CD4-positive, alpha-beta memory T cell (primary cell): ENCODE data around the gene PPFIA4. TPM values are rescaled to one million over a fixed set of nuclear protein-coding genes. Genes with fewer than 3 reads are reported as not detected.

ENCODE experiments used
- CTCF ChIA-PET: fragments of 350-600 bp; sonication (Branson Sonifier 250); formaldehyde crosslinking; loops from one replicate; lab custom pipeline; 2021; ENCODE audit warnings: inconsistent platforms; ENCODE audit not compliant: partially characterized antibody; lab: Charles Lee
- POLR2A ChIA-PET: fragments of 350-600 bp; sonication (Branson Sonifier 250); formaldehyde crosslinking; loops from one replicate; lab custom pipeline; 2021; ENCODE audit not compliant: partially characterized antibody; lab: Charles Lee
- DNase-seq, 5 donors: peaks; one replicate each; pipeline versions ENCODE4 v3.0.0 to v3.0.0-alpha.2; 2020 to 2022; ENCODE audit warnings: mixed read lengths in 1 of 5
- H3K27ac ChIP-seq: one replicate; pipeline ENCODE4 v1.7.0; 2013; ENCODE audit warnings: low read depth, low read length
- H3K27me3 ChIP-seq: 2 replicates; pipeline ENCODE4 v1.7.0; 2013; ENCODE audit warnings: mild to moderate bottlenecking, low read length, moderate library complexity; ENCODE audit not compliant: insufficient read depth
- H3K36me3 ChIP-seq: 2 replicates; pipeline ENCODE4 v1.7.0; 2013; ENCODE audit warnings: mild to moderate bottlenecking, low read length, moderate library complexity; ENCODE audit not compliant: insufficient read depth
- H3K4me1 ChIP-seq: 2 replicates; pipeline ENCODE4 v1.7.0; 2013; ENCODE audit warnings: mild to moderate bottlenecking, low read length, moderate library complexity; ENCODE audit not compliant: insufficient read depth
- H3K4me3 ChIP-seq, 2 donors: one replicate each; pipeline ENCODE4 v1.7.0; 2013; ENCODE audit warnings: low read length in 2 of 2, mild to moderate bottlenecking in 1 of 2
- H3K9me3 ChIP-seq, 2 donors: one replicate each; pipeline ENCODE4 v1.7.0; 2013; ENCODE audit warnings: low read length in 2 of 2, control low read depth in 1 of 2; ENCODE audit not compliant: control insufficient read depth in 1 of 2
- H3K27ac Mint-ChIP-seq, 7 donors: one replicate each; pipeline ENCODE4 v1.8.0; 2020 to 2021; ENCODE audit warnings: mixed read lengths in 7 of 7, mild to moderate bottlenecking in 6 of 7, inconsistent platforms in 3 of 7, moderate library complexity in 3 of 7
- H3K27me3 Mint-ChIP-seq, 2 donors: one replicate each; pipeline ENCODE4 v1.8.0; 2020 to 2021; ENCODE audit warnings: mixed read lengths in 2 of 2
- H3K36me3 Mint-ChIP-seq, 2 donors: one replicate each; pipeline ENCODE4 v1.8.0; 2020 to 2021; ENCODE audit warnings: mixed read lengths in 2 of 2, inconsistent platforms in 1 of 2, mild to moderate bottlenecking in 1 of 2
- H3K4me1 Mint-ChIP-seq, 4 donors: one replicate each; pipeline ENCODE4 v1.8.0; 2020 to 2021; ENCODE audit warnings: mixed read lengths in 4 of 4, mild to moderate bottlenecking in 1 of 4
- H3K4me3 Mint-ChIP-seq, 8 donors: one replicate each; pipeline ENCODE4 v1.8.0; 2020 to 2021; ENCODE audit warnings: mixed read lengths in 8 of 8, mild to moderate bottlenecking in 7 of 8, moderate library complexity in 6 of 8, inconsistent platforms in 3 of 8
- H3K9me3 Mint-ChIP-seq, 8 donors: one replicate each; pipeline ENCODE4 v1.8.0; 2020 to 2021; ENCODE audit warnings: mixed read lengths in 8 of 8, mild to moderate bottlenecking in 5 of 8, inconsistent platforms in 3 of 8, moderate library complexity in 1 of 8
- intact Hi-C: fragments of 100-400 bp; cut with micrococcal nuclease; formaldehyde crosslinking; loops from one replicate; pipeline ENCODE4 v1.15.1; 2023
- polyA plus RNA-seq, 2 donors: library from polyadenylated mRNA; unstranded; fragments of 300-500 nt; fragmentation: Illumina TruSeq; gene quantifications; one replicate each; pipeline ENCODE4 v1.2.3, GENCODE V29; 2021
- total RNA-seq, 2 experiments: library from RNA; stranded (reverse); gene quantifications; one replicate each; pipeline ENCODE4 v1.2.3, GENCODE V29; 2021

The PPFIA4 gene
- total and polyA plus RNA-seq, 4 experiments from 2014 or later, result 1.4 to 1.5 TPM; not detected in 2

DNA sequence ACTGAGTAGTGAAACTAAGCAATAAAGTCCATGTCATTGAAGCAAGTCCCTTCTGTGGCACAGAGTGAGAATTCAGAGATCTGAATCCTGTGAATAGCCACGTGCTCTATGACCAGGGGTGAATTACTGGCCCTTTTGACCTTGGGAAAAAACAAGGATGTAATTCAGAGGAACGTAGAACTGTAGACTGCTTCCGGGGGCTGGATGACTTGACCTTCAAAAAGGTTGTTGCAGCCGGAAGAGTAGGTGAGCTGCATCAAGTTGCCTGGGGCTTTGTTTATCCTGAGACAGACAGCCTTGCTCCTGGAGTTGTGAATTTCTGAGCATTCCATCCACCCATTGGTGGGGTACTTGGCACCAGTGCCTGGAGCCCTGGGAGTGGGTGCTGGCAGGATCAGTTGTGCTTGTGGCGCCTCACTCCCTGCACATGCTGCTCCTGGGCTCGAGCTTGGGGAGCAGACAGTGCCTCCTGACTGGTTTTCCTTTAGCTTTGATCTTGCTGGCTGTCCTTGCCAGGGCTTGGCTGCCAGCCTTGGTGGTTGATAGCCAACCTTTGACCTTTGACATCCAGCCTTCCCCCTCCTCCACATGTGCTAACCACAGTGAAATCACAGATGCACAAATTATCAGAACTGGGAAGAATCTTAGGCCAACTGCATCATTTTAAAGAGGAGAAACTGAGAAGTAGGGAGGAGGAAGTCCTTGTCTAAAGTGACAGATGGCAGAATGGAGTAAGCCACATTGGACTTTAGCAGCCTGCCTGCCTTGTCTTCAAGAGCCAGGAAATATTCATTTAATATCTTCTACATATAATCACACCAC is 75.7 kb downstream of the PPFIA4 start:
- peaks cover 0 to 16% (median 7%) of the 10 kb centered on the region in 8 donors for H3K9me3 Mint-ChIP-seq
- no peak for DNase-seq
- no peaks in the 10 kb centered on the region for H3K9me3 ChIP-seq
- H3K4me3 ChIP-seq, result no peak overlapping the region
- H3K27ac Mint-ChIP-seq, result no peak overlapping the region
- ChIA-PET POLR2A (no interaction called here), CTCF (interaction anchor here (1.3 to 1.6 kb wide), 2 partner anchors 8 to 46 kb away, joined by 3 read pairs; no protein-coding TSS in a partner anchor)
- H3K4me1 ChIP-seq, result no peaks in the 10 kb centered on the region
- H3K4me3 Mint-ChIP-seq, result no peak overlapping the region
- H3K27me3 Mint-ChIP-seq, result peaks cover 14% of the 10 kb centered on the region in 2 donors
- no peaks in the 10 kb centered on the region for H3K4me1 Mint-ChIP-seq
- H3K36me3 Mint-ChIP-seq, result no peaks in the 10 kb centered on the region
- no peaks in the 10 kb centered on the region for H3K36me3 ChIP-seq
- intact Hi-C loops, result no loop called here
- no peak overlapping the region for H3K27ac ChIP-seq
- H3K27me3 ChIP-seq, result no peaks in the 10 kb centered on the region

DNA sequence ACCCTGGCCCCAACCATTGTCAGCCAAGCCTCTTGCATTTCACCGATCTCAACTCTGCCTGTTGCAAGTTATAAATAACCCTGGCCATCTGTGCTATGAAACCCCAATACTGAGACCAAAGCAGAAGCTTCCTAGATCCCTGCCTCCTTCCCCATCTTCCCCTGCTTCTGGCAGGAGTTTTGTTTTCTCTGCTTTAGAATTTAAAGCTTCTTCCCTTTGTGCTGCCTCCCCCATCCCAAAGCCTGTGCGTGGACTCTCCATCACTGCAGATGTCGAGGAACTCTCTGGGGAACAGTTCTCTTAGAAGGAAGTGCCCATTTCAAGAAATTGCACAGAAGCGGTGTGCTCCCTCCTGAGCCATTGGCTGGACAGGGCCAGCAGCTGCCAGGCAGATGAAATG is 76.9 kb downstream of the PPFIA4 start:
- Histone ChIP-seq H3K9me3 (no peaks in the 10 kb centered on the region), H3K36me3 (no peaks in the 10 kb centered on the region), H3K27me3 (peaks cover 7% of the 10 kb centered on the region), H3K4me1 (no peaks in the 10 kb centered on the region), H3K4me3 (no peak overlapping the region), H3K27ac (no peak overlapping the region)
- POLR2A ChIA-PET, result no interaction called here
- peaks cover 0 to 11% (median 5%) of the 10 kb centered on the region in 8 donors for H3K9me3 Mint-ChIP-seq
- intact Hi-C loops, result no loop called here
- H3K4me3 Mint-ChIP-seq, result no peak overlapping the region
- peaks cover 20 to 24% of the 10 kb centered on the region in 2 donors for H3K27me3 Mint-ChIP-seq
- CTCF ChIA-PET, result interaction anchor here (1.3 kb wide), 1 partner anchor 9 kb away, joined by 3 read pairs; no protein-coding TSS in a partner anchor
- no peak overlapping the region for H3K27ac Mint-ChIP-seq
- H3K4me1 Mint-ChIP-seq, result no peaks in the 10 kb centered on the region
- H3K36me3 Mint-ChIP-seq, result no peaks in the 10 kb centered on the region
- no peak for DNase-seq

DNA sequence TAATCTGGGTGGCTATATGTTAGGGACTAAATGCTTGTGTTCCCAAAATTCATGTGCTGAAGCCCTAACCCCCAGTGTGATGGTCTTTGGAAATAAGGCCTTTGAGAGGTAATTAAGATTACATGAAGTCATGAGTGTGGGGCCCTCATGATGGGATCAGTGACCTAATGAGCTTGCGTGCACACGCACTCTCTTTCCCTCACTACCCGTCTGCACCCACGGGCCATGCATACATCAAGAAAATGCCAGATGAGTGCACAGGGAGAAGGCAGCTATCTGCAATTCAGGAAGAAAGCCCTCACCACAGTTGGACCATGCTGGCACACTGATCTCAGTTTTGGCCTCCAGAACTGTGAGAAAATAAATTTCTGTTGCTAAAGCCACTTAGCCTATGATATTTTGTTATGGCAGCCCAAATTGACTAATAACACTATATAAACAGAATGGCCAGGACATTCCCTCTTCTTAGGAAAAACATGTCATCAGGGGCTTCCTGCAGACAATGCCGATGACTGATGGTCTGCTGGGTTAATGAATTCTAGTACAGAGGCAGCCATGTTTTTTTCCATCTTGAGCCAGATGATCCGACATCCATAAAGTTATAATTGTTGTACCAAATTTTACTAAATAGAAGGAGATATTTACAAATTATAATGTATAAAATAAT is 77.7 kb downstream of the PPFIA4 start:
- DNase-seq, result no peak
- H3K9me3 ChIP-seq, result no peaks in the 10 kb centered on the region
- peaks cover 10% of the 10 kb centered on the region for H3K27me3 ChIP-seq
- no peaks in the 10 kb centered on the region for H3K4me1 Mint-ChIP-seq
- no peaks in the 10 kb centered on the region for H3K4me1 ChIP-seq
- H3K4me3 Mint-ChIP-seq, result no peak overlapping the region
- no peak overlapping the region for H3K27ac ChIP-seq
- no peaks in the 10 kb centered on the region for H3K36me3 ChIP-seq
- peaks cover 0 to 11% (median 5%) of the 10 kb centered on the region in 8 donors for H3K9me3 Mint-ChIP-seq
- peaks cover 26 to 29% of the 10 kb centered on the region in 2 donors for H3K27me3 Mint-ChIP-seq
- no peak overlapping the region for H3K27ac Mint-ChIP-seq
- H3K4me3 ChIP-seq, result no peak overlapping the region
- intact Hi-C loops, result no loop called here
- ChIA-PET CTCF (no interaction called here), POLR2A (no interaction called here)
- H3K36me3 Mint-ChIP-seq, result no peaks in the 10 kb centered on the region

DNA sequence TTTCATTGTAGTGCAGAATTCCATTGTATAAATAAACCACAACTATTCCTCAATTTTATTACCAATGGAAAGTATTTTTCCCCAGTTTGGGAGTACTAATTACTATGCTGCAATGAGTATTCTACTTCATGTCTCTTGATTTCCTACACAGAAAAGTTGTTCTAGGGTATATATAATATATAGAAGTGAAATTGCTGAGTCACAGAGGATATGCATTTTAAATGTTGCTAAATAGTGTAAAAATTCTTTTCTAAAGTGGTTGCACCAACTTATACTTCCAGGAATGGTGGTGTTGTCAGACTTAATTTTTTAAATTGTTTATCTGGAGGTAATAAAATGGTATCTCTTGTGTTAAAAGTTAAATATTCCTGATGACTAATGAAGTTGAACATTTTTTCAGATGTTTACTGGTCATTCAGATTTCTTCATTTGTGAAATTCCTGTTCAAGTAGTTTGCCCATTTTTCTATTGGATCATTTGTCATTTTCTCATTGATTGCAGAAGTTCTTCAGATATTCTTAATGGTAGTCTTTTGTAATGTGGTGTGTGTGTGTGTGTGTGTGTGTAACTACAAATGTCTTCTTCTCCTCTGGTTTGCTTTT is 78.6 kb downstream of the PPFIA4 start:
- Histone ChIP-seq H3K36me3 (no peaks in the 10 kb centered on the region), H3K4me3 (no peak overlapping the region), H3K27ac (no peak overlapping the region), H3K9me3 (no peaks in the 10 kb centered on the region), H3K27me3 (peaks cover 10% of the 10 kb centered on the region), H3K4me1 (no peaks in the 10 kb centered on the region)
- Mint-ChIP-seq H3K9me3 (peaks cover 0 to 11% (median 5%) of the 10 kb centered on the region in 8 donors), H3K4me3 (no peak overlapping the region), H3K4me1 (no peaks in the 10 kb centered on the region), H3K27ac (no peak overlapping the region), H3K36me3 (no peaks in the 10 kb centered on the region), H3K27me3 (peaks cover 28 to 30% of the 10 kb centered on the region in 2 donors)
- DNase-seq, result no peak
- ChIA-PET CTCF (no interaction called here), POLR2A (no interaction called here)
- intact Hi-C loops, result no loop called here

DNA sequence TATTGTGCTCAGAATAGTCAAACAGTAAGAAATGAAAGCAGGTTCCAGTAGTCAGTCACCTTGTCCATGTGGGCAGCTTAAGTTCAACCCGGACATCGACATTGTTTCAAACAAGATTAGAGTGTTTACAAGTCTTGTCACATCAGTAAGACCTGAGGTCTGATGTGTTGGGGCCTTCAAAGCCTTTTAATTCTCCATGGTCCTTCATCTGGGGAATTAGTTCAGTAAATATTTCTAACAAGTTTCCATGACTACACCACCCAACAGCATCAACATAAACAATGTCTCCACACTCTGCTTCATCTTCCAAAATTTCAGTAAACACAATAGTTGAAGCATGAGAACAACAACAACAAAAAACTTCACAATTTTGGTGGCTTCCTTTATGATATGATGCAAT is 86.2 kb downstream of the PPFIA4 start:
- H3K27me3 ChIP-seq, result peaks cover 8% of the 10 kb centered on the region
- ChIA-PET POLR2A (no interaction called here), CTCF (no interaction called here)
- H3K9me3 Mint-ChIP-seq, result peaks cover 0 to 2% (median 0%) of the 10 kb centered on the region in 8 donors
- no peaks in the 10 kb centered on the region for H3K9me3 ChIP-seq
- H3K4me3 Mint-ChIP-seq, result no peak overlapping the region
- H3K4me3 ChIP-seq, result no peak overlapping the region
- no peaks in the 10 kb centered on the region for H3K36me3 ChIP-seq
- peaks cover 30% of the 10 kb centered on the region in 2 donors for H3K27me3 Mint-ChIP-seq
- H3K36me3 Mint-ChIP-seq, result no peaks in the 10 kb centered on the region
- no peak overlapping the region for H3K27ac ChIP-seq
- intact Hi-C loops, result no loop called here
- DNase-seq, result no peak
- no peak overlapping the region for H3K27ac Mint-ChIP-seq
- no peaks in the 10 kb centered on the region for H3K4me1 ChIP-seq
- no peaks in the 10 kb centered on the region for H3K4me1 Mint-ChIP-seq

DNA sequence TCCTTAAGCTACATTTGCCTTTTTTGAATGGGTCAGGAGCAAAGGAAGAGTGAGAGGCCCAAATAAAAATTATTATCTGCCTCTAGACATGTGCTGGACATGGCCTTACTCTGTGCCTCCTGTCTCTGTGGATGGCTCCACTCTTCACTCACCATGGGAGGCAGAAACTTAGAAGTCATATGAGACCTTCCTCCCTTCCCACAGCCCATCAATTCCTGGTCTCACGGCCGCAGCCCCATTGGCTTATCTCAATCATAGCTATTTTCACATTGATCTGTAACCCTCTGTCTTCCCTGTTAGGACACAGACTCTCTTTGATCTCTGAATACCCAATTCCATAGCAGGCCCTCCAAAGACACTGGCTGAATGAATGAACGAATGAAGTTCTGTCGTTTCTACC is 87.0 kb downstream of the PPFIA4 start:
- peaks cover 2% of the 10 kb centered on the region for H3K27me3 ChIP-seq
- no peak overlapping the region for H3K4me3 ChIP-seq
- H3K36me3 Mint-ChIP-seq, result no peaks in the 10 kb centered on the region
- POLR2A ChIA-PET, result no interaction called here
- no peaks in the 10 kb centered on the region for H3K4me1 ChIP-seq
- H3K27ac Mint-ChIP-seq, result no peak overlapping the region
- CTCF ChIA-PET, result no interaction called here
- intact Hi-C loops, result no loop called here
- no peaks in the 10 kb centered on the region for H3K9me3 Mint-ChIP-seq
- no peaks in the 10 kb centered on the region for H3K36me3 ChIP-seq
- H3K4me3 Mint-ChIP-seq, result no peak overlapping the region
- DNase-seq, result no peak
- peaks cover 0 to 2% (median 0%) of the 10 kb centered on the region in 4 donors for H3K4me1 Mint-ChIP-seq
- H3K9me3 ChIP-seq, result no peaks in the 10 kb centered on the region
- no peak overlapping the region for H3K27ac ChIP-seq
- peaks cover 27 to 28% of the 10 kb centered on the region in 2 donors for H3K27me3 Mint-ChIP-seq

DNA sequence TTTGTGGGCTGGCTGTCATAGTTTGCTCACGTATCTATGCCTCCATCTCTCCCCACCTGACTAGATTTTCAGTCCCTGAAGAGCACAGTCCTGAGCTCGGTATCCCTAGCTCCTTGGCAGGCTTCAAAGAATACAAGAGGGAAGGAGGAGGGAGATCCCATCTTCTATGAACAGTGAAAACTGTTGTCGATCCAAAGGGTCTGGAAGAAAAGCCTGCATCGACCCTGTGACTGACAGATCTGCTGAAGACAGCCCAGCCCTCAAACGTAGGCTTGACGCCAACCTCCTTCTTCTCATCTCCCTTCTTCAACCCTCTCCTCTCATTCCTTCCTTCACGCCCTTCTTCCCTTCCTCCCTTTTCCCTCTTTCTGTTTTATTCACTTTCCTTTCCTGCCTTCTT is 87.9 kb downstream of the PPFIA4 start:
- H3K4me3 Mint-ChIP-seq, result no peak overlapping the region
- intact Hi-C loops, result no loop called here
- Histone ChIP-seq H3K27me3 (peaks cover 3% of the 10 kb centered on the region), H3K27ac (no peak overlapping the region), H3K4me1 (no peaks in the 10 kb centered on the region), H3K36me3 (no peaks in the 10 kb centered on the region), H3K4me3 (no peak overlapping the region), H3K9me3 (no peaks in the 10 kb centered on the region)
- no peaks in the 10 kb centered on the region for H3K9me3 Mint-ChIP-seq
- ChIA-PET POLR2A (no interaction called here), CTCF (no interaction called here)
- no peak for DNase-seq
- peaks cover 25 to 30% of the 10 kb centered on the region in 2 donors for H3K27me3 Mint-ChIP-seq
- H3K4me1 Mint-ChIP-seq, result peaks cover 0 to 2% (median 0%) of the 10 kb centered on the region in 4 donors
- H3K27ac Mint-ChIP-seq, result no peak overlapping the region
- H3K36me3 Mint-ChIP-seq, result no peaks in the 10 kb centered on the region
